Prostate gland (tissue), 2 donors: ENCODE results near the gene SLC36A2. TPM values are rescaled to one million over a fixed set of nuclear protein-coding genes. Genes with fewer than 3 reads are reported as not detected.

ENCODE experiments used
- DNase-seq: peaks from one replicate; pipeline ENCODE4 v3.0.0-alpha.2; 2019; ENCODE audit warnings: low spot score
- H3K27ac ChIP-seq, 2 donors: fragments of 200-600 bp; sonication (generic); 2 replicates each; pipeline ENCODE4 v1.5.1; 2017 to 2019
- H3K27me3 ChIP-seq: fragments of 200-600 bp; sonication (generic); replicated peaks from 2 replicates; pipeline ENCODE4 v1.5.1; 2019; ENCODE audit not compliant: insufficient read depth
- H3K36me3 ChIP-seq, 2 donors: fragments of 200-600 bp; sonication (generic); 1 replicate in 1 of 2; 2 replicates in 1 of 2; pipeline versions ENCODE4 v1.5.1 to v1.8.1; 2017 to 2019
- H3K4me1 ChIP-seq: fragments of 200-600 bp; sonication (generic); replicated peaks from 2 replicates; pipeline ENCODE4 v1.5.1; 2019
- H3K4me3 ChIP-seq, 2 donors: fragments of 200-600 bp; sonication (generic); 2 replicates each; pipeline ENCODE4 v1.5.1; 2017 to 2019
- H3K9me3 ChIP-seq: fragments of 200-600 bp; sonication (generic); 2 replicates; pipeline ENCODE4 v1.5.1; 2017
- CTCF ChIP-seq, 4 experiments: fragments of 200-600 bp in 2 of 4; fragments of 450-650 bp in 2 of 4; sonication (generic) in 2 of 4; IDR thresholded peaks; 1 replicate in 3 of 4; 2 replicates in 1 of 4; pipeline ENCODE4 v1.5.1; 2016 to 2019; ENCODE audit warnings: antibody characterized with exemption in 4 of 4, mild to moderate bottlenecking in 2 of 4, moderate library complexity in 2 of 4
- POLR2A ChIP-seq: fragments of 450-650 bp; IDR thresholded peaks from one replicate; pipeline ENCODE4 v1.6.1; 2016; ENCODE audit warnings: antibody characterized with exemption, mild to moderate bottlenecking
- POLR2AphosphoS5 ChIP-seq: sonication (generic); formaldehyde crosslinking; IDR thresholded peaks from one replicate; pipeline ENCODE4 v1.6.1; 2017; ENCODE audit warnings: antibody characterized with exemption
- WGBS: methylation state at CpG from one replicate; pipeline ENCODE4 v1.1.5; 2018; 5-methylcytosine and 5-hydroxymethylcytosine counted together
- intact Hi-C: fragments of 100-400 bp; cut with DNase I; formaldehyde crosslinking; loops from one replicate; pipeline ENCODE4 v1.14.2; 2022
- total RNA-seq, 2 donors: library from RNA; depleted of rRNA; stranded (reverse); fragments of >200 nt; gene quantifications; one replicate each; pipeline ENCODE4 v1.1.0, GENCODE V29; 2016

Gene SLC36A2
- total RNA-seq, 2 donors from 2014 or later: 0.74 TPM; not detected in 1

GRCh38 chr5:151348789-151349188 is 1.4 kb upstream of the SLC36A2 start:
- intact Hi-C loops: no loop called here
- H3K4me1 ChIP-seq: no peaks in the 10 kb centered on the region
- DNase-seq: no peak

GRCh38 chr5:151345808-151346478 is 1.4 kb downstream of the SLC36A2 start:
- intact Hi-C loops: no loop called here
- Histone ChIP-seq H3K27ac (no peak overlapping the region), H3K9me3 (no peaks in the 10 kb centered on the region), H3K36me3 (no peaks in the 10 kb centered on the region), H3K27me3 (no peaks in the 10 kb centered on the region), H3K4me3 (no peak overlapping the region), H3K4me1 (no peaks in the 10 kb centered on the region)
- no peak for DNase-seq
- TF ChIP-seq POLR2AphosphoS5: no peak
- no peak for TF ChIP-seq CTCF (IDR thresholded peaks at IDR 0.05)
- no peak for TF ChIP-seq POLR2A
- 52% methylated on average over 8 of the region's 8 CpGs for WGBS

More at GRCh38 chr5:151348789-151349188, 1.4 kb upstream of the SLC36A2 start:
- no peaks in the 10 kb centered on the region for H3K27me3 ChIP-seq
- no peaks in the 10 kb centered on the region for H3K36me3 ChIP-seq
- H3K9me3 ChIP-seq: no peaks in the 10 kb centered on the region
- 63% methylated on average over 6 of the region's 6 CpGs for WGBS
- TF ChIP-seq POLR2AphosphoS5 (no peak), CTCF (IDR thresholded peaks at IDR 0.05) (no peak), POLR2A (no peak)
- H3K27ac ChIP-seq: no peak overlapping the region
- no peak overlapping the region for H3K4me3 ChIP-seq

GRCh38 chr5:151345187-151345807 is 2.1 kb downstream of the SLC36A2 start:
- DNase-seq: no peak
- no peaks in the 10 kb centered on the region for H3K4me1 ChIP-seq
- H3K9me3 ChIP-seq: no peaks in the 10 kb centered on the region
- H3K27me3 ChIP-seq: no peaks in the 10 kb centered on the region
- intact Hi-C loops: no loop called here
- TF ChIP-seq POLR2A: no peak
- TF ChIP-seq POLR2AphosphoS5: no peak
- no peak for TF ChIP-seq CTCF (IDR thresholded peaks at IDR 0.05)
- H3K4me3 ChIP-seq: no peak overlapping the region
- no peaks in the 10 kb centered on the region for H3K36me3 ChIP-seq
- H3K27ac ChIP-seq: no peak overlapping the region
- WGBS: 45% methylated on average over 11 of the region's 11 CpGs

- WGBS: 96% methylated on average over 7 of the region's 7 CpGs
- intact Hi-C loops: no loop called here
- Histone ChIP-seq H3K4me3 (no peak overlapping the region), H3K36me3 (no peaks in the 10 kb centered on the region), H3K27me3 (no peaks in the 10 kb centered on the region), H3K4me1 (no peaks in the 10 kb centered on the region), H3K27ac (no peak overlapping the region), H3K9me3 (no peaks in the 10 kb centered on the region)
- no peak for TF ChIP-seq CTCF (IDR thresholded peaks at IDR 0.05)
- DNase-seq: no peak
Observed at GRCh38 chr5:151344088-151344487, 3.3 kb downstream of the SLC36A2 start.

GRCh38 chr5:151340004-151340403 is 7.4 kb downstream of the SLC36A2 start:
- Histone ChIP-seq H3K9me3 (no peaks in the 10 kb centered on the region), H3K36me3 (no peaks in the 10 kb centered on the region), H3K27me3 (no peaks in the 10 kb centered on the region), H3K4me1 (no peaks in the 10 kb centered on the region), H3K4me3 (no peak overlapping the region), H3K27ac (no peak overlapping the region)
- 84% methylated on average over 3 of the region's 3 CpGs for whole genome bisulfite sequencing
- intact Hi-C loops: no loop called here
- no peak for DNase-seq
- no peak for TF ChIP-seq POLR2AphosphoS5
- no peak for TF ChIP-seq CTCF (IDR thresholded peaks at IDR 0.05)
- no peak for TF ChIP-seq POLR2A
